GM21447 (cell line): ENCODE data around the gene ATP1A2.
"Not testable (repeated sequence)": the region's sequence is repeated elsewhere in the genome, so short reads cannot be mapped to it uniquely, and the experiment has no call there.

Source experiments
- ATAC-seq: cut with Tn5 transposase; IDR thresholded peaks from one replicate; pipeline ENCODE4 v1.9.1; 2021; ENCODE audit not compliant: unreplicated experiment

The ATP1A2 gene

GRCh38 chr1:160099716-160100375, 15.7 kb upstream of the ATP1A2 start:
- ATAC-seq = no peak

- ATAC-seq = no peak
These were observed 14.4 kb upstream of the ATP1A2 start for GRCh38 chr1:160101037-160101716.

GRCh38 chr1:160101717-160102522, 13.6 kb upstream of the ATP1A2 start:
- ATAC-seq = no peak

- no peak for ATAC-seq
These were observed 11.7 kb upstream of the ATP1A2 start for GRCh38 chr1:160103658-160104408.

GRCh38 chr1:160104486-160104885, 11.1 kb upstream of the ATP1A2 start:
- ATAC-seq = no peak

DNA sequence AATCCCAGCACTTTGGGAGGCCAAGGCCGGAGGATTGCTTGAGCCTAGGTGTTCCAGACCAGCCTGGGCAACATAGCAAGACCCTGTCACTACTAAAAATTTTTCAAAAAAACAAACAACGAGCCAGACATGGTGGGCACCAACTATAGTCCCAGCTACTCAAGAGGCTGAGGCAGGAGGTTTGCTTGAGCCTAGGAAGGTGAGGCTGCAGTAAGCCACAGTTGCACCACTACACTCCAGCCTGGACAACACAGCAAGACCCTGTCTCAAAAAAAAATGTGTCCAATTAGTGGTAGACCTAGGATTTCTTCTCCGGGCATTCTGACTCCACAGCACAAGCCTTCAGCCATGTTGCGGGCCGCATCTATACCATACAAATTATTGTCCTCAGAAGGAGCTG, 10.4 kb upstream of the ATP1A2 start:
- no peak for ATAC-seq

DNA sequence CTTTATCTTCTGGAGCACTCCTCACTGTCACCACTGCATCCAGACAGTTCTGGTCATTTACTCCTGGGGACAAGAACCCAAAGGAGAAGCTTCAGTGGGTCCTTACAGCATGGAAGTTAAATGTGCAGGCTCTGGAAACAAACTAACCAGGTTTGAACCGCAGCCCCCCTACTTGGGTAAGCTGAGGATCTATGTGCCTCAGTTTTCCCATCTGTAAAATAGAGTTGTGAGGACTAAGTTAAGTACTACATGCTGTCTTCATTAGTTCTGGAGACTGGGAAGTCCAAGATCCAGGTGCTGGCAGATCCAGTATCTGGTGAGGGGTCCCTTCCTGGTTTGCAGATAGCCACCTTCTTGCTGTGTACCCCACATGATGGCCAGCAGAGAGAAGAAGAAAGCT, 8.0 kb upstream of the ATP1A2 start:
- no peak for ATAC-seq

GRCh38 chr1:160108888-160109662, 6.5 kb upstream of the ATP1A2 start:
- no peak for ATAC-seq

- ATAC-seq = no peak
These were observed 5.9 kb upstream of the ATP1A2 start for GRCh38 chr1:160109686-160110085.

DNA sequence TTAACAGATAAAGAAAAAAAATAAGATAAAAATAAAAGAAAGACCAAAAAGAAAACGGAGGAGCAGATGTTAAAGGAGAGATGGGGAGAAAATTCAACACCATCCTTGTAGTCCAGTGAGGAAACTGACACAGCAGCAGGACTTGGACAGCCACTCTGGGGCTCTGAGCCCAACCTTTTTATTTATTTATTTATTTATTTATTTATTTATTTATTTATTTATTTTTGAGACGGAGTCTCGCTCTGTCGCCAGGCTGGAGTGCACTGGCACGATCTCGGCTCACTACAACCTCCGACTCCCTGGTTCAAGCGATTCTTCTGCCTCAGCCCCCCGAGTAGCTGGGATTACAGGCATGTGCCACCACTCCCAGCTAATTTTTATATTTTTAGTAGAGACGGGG, 4.1 kb upstream of the ATP1A2 start:
- ATAC-seq = not testable (repeated sequence)

DNA sequence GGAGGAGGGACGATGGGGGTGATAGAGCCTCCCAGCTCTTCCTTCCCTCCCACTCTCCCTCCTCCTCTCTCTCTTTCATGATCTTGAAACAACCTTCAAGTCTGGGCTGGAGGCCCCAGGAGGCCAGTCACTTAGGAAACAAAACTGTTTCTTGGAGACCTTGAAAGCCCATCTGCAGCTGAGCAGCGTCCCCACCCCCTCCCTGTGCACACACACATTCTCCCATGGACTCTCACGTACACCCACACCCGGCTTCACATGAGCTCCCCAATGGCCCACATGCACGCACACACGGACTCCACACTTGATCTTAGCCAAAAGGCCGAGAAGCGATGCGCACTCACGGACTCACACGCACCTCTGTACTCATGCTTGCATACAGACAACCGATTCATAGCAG, 3.2 kb upstream of the ATP1A2 start:
- no peak for ATAC-seq

GRCh38 chr1:160113407-160113806, 2.2 kb upstream of the ATP1A2 start:
- ATAC-seq = no peak

DNA sequence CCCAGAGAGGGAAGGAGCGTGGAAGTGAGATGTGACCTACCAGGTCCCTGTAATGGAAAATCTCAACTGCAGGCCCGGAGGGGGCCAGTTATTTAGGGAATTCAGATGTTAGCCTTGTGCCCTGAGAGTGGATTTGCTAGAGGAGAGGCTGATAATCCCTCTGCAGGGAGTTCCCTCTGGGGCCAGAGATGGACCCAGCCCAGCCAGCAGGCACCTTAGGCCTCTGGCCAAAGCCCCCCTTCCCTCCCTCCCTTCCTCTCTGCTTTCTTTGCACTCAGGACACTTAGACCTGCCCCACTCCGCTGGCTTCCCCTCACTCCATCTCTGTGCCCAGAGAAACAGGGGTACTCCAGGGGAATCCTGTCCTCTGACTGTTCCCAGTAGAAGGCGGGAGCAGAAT, 1.5 kb upstream of the ATP1A2 start:
- no peak for ATAC-seq

GRCh38 chr1:160116283-160117147, 956 bp downstream of the ATP1A2 start:
- ATAC-seq = no peak

DNA sequence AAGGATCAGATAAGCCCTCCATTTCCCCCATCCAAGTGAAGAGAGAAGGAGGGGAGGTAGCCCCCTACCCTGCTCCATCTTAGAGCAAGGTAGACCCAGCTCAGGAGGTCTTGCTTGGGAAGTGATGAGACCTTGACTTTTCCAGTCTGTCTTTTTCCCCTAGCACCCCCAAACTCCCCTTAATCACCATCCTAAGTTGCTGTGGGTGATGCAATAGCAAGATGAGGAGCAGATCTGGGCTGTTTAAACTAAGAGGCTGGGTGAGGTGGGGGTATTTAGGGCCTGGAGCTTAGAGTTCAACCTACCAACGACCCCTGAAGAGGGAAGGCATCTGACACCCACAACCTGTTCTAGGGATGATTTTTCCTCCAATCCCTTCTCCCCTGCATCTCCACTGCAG, 1.7 kb downstream of the ATP1A2 start:
- ATAC-seq = no peak

GRCh38 chr1:160117709-160118183, 2.2 kb downstream of the ATP1A2 start:
- no peak for ATAC-seq

DNA sequence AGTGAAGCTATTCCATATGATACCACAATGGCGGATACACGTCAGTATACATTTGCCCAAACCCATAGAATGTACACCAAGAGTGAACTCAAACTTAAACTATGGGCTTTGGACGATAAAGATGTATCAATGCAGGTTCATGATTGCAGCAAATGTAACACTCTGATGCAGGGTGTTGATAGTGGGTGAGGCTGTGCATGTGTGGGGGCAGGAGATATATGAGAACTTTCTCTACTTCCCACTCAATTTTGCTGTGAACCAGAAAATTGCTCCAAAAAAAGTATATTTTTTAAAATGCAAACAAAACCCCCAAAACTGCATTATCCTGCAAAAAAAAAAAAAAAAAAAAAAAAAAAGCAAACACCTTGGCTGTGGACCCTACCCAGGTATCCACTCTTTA, 3.4 kb downstream of the ATP1A2 start:
- ATAC-seq = no peak

DNA sequence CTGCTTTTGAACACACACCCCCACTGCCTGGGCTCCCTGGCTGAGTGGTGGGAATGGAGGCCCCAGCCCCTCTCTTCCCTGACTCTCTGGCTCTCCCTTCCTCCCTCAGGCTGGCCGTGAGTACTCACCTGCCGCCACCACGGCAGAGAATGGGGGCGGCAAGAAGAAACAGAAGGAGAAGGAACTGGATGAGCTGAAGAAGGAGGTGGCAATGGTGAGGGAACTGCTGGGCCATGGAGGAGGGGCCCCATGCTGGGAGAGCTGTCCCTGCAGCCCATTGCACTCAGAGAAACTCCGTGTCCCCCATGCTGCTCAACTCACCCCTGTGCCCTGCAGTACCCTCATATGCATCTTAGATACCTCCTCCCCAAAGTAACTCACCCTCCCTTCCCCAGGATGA, 5.2 kb downstream of the ATP1A2 start:
- no peak for ATAC-seq

DNA sequence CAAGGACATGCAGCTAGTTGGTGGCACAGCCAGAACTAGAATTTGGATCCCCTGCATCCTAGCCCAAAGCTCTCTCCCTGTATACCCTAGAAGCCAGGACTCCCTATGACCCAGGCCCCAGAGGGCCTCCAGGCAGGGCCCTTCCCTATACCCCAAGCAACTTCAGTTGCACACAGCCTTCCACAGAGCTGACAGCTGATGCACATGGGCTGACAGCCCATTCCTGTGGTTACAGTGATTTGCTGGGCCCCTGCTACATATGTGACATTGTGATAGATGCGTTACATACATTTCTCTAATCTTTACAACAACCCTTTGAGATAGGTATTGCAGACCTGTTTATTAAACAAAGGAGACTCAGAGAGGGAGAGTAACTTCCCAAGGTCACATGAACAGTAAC, 5.8 kb downstream of the ATP1A2 start:
- no peak for ATAC-seq
